GM10248 (cell line): ENCODE results near the gene YWHAB.

ENCODE experiments used
- CTCF ChIA-PET: fragments of 300-600 bp; sonication (Branson Sonifier 250); formaldehyde crosslinking; extraction: SDS; loops from one replicate; lab custom pipeline; 2021; ENCODE audit warnings: antibody characterized with exemption; lab: Yijun Ruan, JAX
- POLR2A ChIA-PET: fragments of 350-650 bp; sonication (Branson Sonifier 250); formaldehyde crosslinking; extraction: SDS; loops from one replicate; lab custom pipeline; 2020; ENCODE audit warnings: antibody characterized with exemption; lab: Yijun Ruan, JAX
- DNase-seq: peaks from one replicate; pipeline ENCODE4 v3.0.0; 2012; ENCODE audit errors: extremely low spot score
- TF ChIP-seq, protein P1 (sequence below): IDR thresholded peaks from 2 replicates; pipeline ENCODE4 v1.5.1; 2012; ENCODE audit warnings: mild to moderate bottlenecking, low read depth; ENCODE audit errors: extremely low read depth, missing control alignments, control extremely low read depth

YWHAB gene

DNA sequence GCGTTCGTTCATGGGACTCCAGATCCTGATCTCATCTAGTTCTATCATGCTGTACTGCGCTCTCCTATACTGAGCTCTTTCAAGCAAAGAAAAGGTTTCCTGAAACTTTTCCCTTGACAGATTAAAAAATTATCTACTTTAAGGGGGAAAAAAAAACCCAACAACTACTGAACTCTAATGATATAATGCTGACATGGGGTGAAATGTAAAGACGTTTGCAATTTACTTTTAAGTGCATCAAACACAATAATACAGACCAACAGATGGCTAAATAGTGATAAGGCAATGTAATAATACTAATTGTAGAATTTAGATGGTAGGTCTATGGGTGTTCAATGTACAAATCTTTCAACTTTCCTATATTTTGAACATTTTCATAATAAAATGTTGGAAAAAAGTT is 58.3 kb downstream of the YWHAB start:
- DNase-seq: no peak
- ChIA-PET POLR2A (no interaction called here), CTCF (interaction anchor here (1.8 kb wide), 1 partner anchor 8 kb away, joined by 12 read pairs; no protein-coding TSS in a partner anchor)
- TF ChIP-seq, protein P1, sequence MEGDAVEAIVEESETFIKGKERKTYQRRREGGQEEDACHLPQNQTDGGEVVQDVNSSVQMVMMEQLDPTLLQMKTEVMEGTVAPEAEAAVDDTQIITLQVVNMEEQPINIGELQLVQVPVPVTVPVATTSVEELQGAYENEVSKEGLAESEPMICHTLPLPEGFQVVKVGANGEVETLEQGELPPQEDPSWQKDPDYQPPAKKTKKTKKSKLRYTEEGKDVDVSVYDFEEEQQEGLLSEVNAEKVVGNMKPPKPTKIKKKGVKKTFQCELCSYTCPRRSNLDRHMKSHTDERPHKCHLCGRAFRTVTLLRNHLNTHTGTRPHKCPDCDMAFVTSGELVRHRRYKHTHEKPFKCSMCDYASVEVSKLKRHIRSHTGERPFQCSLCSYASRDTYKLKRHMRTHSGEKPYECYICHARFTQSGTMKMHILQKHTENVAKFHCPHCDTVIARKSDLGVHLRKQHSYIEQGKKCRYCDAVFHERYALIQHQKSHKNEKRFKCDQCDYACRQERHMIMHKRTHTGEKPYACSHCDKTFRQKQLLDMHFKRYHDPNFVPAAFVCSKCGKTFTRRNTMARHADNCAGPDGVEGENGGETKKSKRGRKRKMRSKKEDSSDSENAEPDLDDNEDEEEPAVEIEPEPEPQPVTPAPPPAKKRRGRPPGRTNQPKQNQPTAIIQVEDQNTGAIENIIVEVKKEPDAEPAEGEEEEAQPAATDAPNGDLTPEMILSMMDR: no peak

DNA sequence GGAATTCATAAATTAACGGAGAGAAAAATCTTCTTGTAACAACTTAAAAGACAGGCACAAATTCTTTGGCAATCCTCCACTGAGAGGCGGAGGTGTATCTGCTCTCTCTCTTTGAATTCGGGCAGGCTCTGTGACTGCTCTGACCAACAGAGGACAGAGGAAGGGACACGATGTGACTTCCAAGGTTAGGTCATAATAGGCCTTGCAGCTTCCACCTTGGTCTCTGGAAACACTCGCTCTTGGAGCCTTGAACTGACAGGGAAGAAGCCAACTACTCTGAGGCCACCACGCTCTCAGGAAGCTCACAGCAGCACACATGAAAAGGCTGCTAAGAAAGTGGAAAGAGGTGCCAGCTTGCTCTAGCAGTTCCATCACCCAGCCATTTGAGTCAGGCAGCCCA is 59.8 kb downstream of the YWHAB start:
- ChIA-PET POLR2A (no interaction called here), CTCF (no interaction called here)
- TF ChIP-seq, protein P1: no peak
- no peak for DNase-seq

DNA sequence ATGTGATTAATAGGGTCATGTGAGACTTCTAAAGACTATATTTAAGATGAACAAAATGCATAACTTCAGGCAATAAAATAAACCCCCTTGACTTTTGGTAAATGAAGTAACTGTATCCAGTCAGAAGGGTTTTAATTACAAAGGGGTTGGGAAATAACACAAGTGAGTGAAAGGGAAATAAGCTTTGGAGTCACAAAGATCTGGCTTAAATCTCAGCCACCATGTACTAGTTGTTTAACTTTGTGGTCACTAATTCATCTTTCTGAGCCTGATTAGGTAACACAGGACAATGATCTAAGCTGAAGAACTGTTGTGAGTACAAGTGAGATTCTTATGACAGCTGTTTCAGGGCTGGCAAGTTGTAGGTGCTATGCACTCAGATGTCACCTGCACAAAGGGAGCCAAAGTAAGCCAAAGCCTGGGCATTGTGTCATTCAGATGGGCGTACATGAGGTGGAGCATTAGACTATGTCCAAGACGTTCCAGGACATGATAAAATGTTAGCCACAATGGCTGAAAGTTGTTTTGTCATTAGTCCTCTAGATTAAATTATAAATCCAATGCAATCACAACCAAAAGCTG is 60.9 kb downstream of the YWHAB start:
- CTCF ChIA-PET: interaction anchor here (1.2 to 1.5 kb wide), 5 partner anchors 8 to 44 kb away, joined by 3 to 5 read pairs (median 3); no protein-coding TSS in a partner anchor
- POLR2A ChIA-PET: no interaction called here
- no peak for DNase-seq
- TF ChIP-seq, protein P1: no peak

DNA sequence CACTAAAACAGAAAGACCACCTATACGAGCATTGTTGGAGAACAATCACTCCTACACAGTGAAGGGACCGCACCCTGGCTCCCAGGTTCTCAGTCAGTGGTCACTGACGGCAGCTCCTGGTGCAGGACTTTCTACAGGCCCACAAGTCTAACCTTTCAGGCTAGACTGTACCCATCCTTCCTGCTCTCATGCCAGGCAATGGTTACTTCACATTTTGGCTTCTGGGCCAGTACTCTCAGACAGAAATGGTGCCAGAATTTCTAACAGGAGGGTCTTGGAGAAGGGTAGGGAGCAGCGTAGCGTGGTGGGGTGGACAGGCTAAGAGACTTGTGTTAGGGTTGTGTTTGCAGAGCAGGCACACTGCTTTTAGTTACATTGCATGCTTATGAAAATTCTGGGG is 62.6 kb downstream of the YWHAB start:
- TF ChIP-seq, protein P1: no peak
- CTCF ChIA-PET: interaction anchor here (0.8 to 1.4 kb wide), 3 partner anchors 12 to 148 kb away, joined by 4 to 5 read pairs (median 4); partner anchors contain the start of gene TOMM34
- POLR2A ChIA-PET: no interaction called here
- no peak for DNase-seq

DNA sequence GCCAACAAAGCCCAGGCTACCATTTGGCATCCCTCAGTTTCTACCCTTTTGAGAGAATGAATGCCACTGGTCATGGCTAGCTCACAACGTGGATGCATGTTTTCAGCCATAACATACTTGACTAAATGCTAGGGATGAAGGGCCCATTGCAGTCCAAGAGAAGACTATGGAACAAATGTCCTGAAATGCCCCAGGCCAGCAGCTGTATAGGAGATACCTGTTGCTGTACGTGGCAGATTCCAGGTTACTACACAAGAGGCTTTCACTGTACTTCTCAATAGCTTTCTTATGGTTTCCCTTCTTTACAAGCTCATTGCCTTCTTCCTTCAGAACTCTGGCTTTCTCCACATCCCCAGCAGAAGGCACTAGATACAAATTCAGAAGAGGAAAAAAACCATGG is 63.0 kb downstream of the YWHAB start:
- no peak for DNase-seq
- TF ChIP-seq, protein P1: no peak
- POLR2A ChIA-PET: interaction anchor here (0.5 to 0.7 kb wide), 2 partner anchors 9 to 108 kb away, joined by 3 to 10 read pairs; no protein-coding TSS in a partner anchor
- CTCF ChIA-PET: interaction anchor here (0.8 to 1.4 kb wide), 2 partner anchors 12 to 147 kb away, joined by 4 to 5 read pairs; partner anchors contain the start of gene TOMM34

DNA sequence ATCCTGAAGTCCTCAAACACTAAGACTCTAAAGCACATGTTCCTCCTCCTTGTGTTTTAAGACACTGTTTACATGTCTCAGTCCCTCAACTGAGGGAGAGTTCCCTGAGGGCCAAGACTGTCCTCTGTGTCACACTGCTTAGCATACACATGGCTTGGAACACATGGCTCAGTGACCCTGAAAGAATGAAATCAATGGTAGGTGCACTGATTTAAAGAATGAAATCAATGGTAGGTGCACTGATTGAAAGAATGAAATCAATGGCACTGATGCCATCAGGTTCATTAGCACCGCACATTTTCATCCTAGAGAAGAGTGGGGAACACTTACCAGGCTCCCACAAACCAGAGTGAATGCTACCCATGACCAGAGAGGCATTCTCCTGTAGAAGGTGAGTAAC is 64.9 kb downstream of the YWHAB start:
- TF ChIP-seq, protein P1: no peak
- ChIA-PET POLR2A (no interaction called here), CTCF (interaction anchor here (1.4 to 2.7 kb wide), 3 partner anchors 13 to 146 kb away, joined by 4 to 9 read pairs (median 5); no protein-coding TSS in a partner anchor)
- no peak for DNase-seq
